Karpas-422 (cell line): Measurements from ENCODE around the gene SLC2A10. TPM values are rescaled to one million over a fixed set of nuclear protein-coding genes. Genes with fewer than 3 reads are reported as not detected.
A peak's percentile ranks its signal among the peaks of the same experiment; 100 is the strongest.

ENCODE experiments used
- DNase-seq: peaks from one replicate; pipeline ENCODE4 v3.0.0-alpha.2; 2015
- H2AFZ ChIP-seq: fragments of 200-600 bp; sonication (generic); 2 replicates; pipeline ENCODE4 v1.6.1; 2014; ENCODE audit warnings: antibody characterized with exemption, low read length, mixed read lengths
- H3K27ac ChIP-seq: fragments of 200-600 bp; sonication (generic); 2 replicates; pipeline ENCODE4 v1.5.1; 2014; ENCODE audit warnings: mild to moderate bottlenecking, low read length, moderate library complexity
- H3K27me3 ChIP-seq: fragments of 200-600 bp; sonication (generic); 2 replicates; pipeline ENCODE4 v1.6.1; 2014; ENCODE audit warnings: low read length, mixed read lengths
- H3K36me3 ChIP-seq: fragments of 200-600 bp; sonication (generic); 2 replicates; pipeline ENCODE4 v1.6.1; 2014; ENCODE audit warnings: low read length, mixed read lengths; ENCODE audit not compliant: insufficient read depth
- H3K4me1 ChIP-seq: fragments of 200-600 bp; sonication (generic); 2 replicates; pipeline ENCODE4 v1.6.1; 2014; ENCODE audit warnings: mild to moderate bottlenecking, low read length, mixed read lengths
- H3K4me2 ChIP-seq: fragments of 200-600 bp; sonication (generic); 2 replicates; pipeline ENCODE4 v1.6.1; 2014; ENCODE audit warnings: low read length, low read depth, mild to moderate bottlenecking; ENCODE audit not compliant: poor library complexity, severe bottlenecking
- H3K4me3 ChIP-seq: fragments of 200-600 bp; sonication (generic); 2 replicates; pipeline ENCODE4 v1.5.1; 2014; ENCODE audit warnings: mild to moderate bottlenecking, antibody characterized with exemption, low read length, mixed read lengths
- H3K79me2 ChIP-seq: fragments of 200-600 bp; sonication (generic); 2 replicates; pipeline ENCODE4 v1.6.1; 2014; ENCODE audit warnings: mild to moderate bottlenecking, low read length, mixed read lengths
- H3K9ac ChIP-seq: fragments of 200-600 bp; sonication (generic); 2 replicates; pipeline ENCODE4 v1.6.0; 2014; ENCODE audit warnings: low read length
- H3K9me2 ChIP-seq: fragments of 200-600 bp; sonication (generic), shearing (Covaris generic); replicated peaks from 2 replicates; pipeline ENCODE4 v1.6.0; 2014; ENCODE audit warnings: mild to moderate bottlenecking, low read length, moderate library complexity; ENCODE audit not compliant: insufficient read depth
- H3K9me3 ChIP-seq: fragments of 300-700, 200-600 bp; sonication (generic); 2 replicates; pipeline ENCODE4 v1.6.1; 2014; ENCODE audit warnings: low read length, mixed read lengths
- H4K20me1 ChIP-seq: fragments of 200-600 bp; sonication (generic); 2 replicates; pipeline ENCODE4 v1.6.1; 2014; ENCODE audit warnings: mild to moderate bottlenecking, antibody characterized with exemption, low read length, low read depth; ENCODE audit not compliant: insufficient read depth
- total RNA-seq: library from RNA; depleted of rRNA; stranded (reverse); fragments of >200 nt; shearing (Covaris generic); gene quantifications from 2 replicates; pipeline ENCODE4 v1.2.3, GENCODE V29; 2014; ENCODE audit warnings: low replicate concordance

The SLC2A10 gene
- total RNA-seq, 1 experiment from 2014 or later, result not detected

DNA sequence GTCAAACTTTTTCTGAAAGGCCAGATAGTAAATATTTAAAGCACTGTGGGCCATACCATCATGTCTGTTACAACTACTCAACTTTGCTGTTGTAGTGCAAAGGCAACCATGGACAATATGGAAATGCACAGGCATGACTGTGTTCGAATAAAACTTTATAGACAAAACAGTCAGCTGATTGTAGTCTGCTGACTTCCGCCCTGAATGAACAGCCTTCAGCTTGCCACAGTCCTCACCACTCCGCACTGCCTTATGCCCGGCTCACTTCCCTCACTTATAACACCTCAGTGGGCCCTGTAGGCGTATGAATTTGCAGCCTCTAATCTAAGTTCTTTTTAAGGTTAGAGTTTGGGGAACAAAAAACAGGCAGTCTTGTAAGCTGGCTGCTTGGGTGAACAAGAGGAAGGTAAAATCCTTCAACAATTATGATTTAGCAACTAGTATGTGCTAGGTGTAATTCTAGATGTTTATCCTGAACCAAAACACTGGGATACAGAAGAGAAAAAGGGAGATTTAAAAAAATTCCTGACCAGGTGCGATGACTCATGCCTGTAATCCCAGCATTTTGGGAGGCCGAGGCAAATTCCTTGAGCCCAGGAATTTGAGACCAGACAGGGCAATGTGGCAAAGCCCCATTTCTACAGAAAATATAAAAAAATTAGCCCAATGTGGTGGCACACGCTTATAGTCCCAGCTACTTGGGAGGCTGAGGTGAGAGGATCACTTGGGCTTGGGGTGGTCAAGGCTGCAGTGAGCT, 6.8 kb upstream of the SLC2A10 start:
- no peak overlapping the region for H3K4me2 ChIP-seq
- H3K27me3 ChIP-seq, result no peaks in the 10 kb centered on the region

DNA sequence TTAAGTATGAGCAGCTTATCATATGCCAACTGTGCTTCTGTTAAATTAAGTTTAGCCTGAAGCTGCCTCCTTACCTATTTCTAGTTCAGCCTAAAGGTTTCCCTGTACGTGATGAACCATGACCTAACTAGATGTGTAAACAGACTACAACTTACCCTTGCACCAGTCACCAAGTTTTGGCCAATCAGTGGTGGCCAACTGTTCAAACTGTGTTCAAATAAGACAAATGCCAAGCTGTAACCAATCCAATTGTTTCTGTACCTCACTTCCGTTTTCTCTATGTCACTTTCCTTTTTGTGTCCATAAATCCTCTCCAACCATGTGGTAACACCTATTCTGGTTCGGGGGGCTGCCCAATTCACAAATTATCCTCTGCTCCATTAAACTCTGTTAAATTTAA, 6.0 kb upstream of the SLC2A10 start:
- H3K4me1 ChIP-seq, result no peaks in the 10 kb centered on the region
- H3K4me2 ChIP-seq, result no peak overlapping the region
- no peaks in the 10 kb centered on the region for H3K27me3 ChIP-seq
- no peak overlapping the region for H3K9ac ChIP-seq
- no peaks in the 10 kb centered on the region for H4K20me1 ChIP-seq
- H2AFZ ChIP-seq, result no peak overlapping the region
- peaks cover 6% of the 10 kb centered on the region; the same call in 1 of the 2 replicates for H3K9me3 ChIP-seq
- H3K36me3 ChIP-seq, result no peaks in the 10 kb centered on the region
- no peak for DNase-seq
- H3K9me2 ChIP-seq, result no peaks in the 10 kb centered on the region
- no peak overlapping the region for H3K4me3 ChIP-seq
- H3K79me2 ChIP-seq, result no peaks in the 10 kb centered on the region
- H3K27ac ChIP-seq, result no peak overlapping the region

More for the DNA sequence above, 6.8 kb upstream of the SLC2A10 start:
- H3K27ac ChIP-seq, result no peak overlapping the region
- DNase-seq, result no peak
- no peaks in the 10 kb centered on the region for H3K9me2 ChIP-seq
- peaks cover 6% of the 10 kb centered on the region; the same call in 1 of the 2 replicates for H3K9me3 ChIP-seq
- H3K4me1 ChIP-seq, result peaks cover 3% of the 10 kb centered on the region
- H2AFZ ChIP-seq, result no peak overlapping the region
- H3K9ac ChIP-seq, result no peak overlapping the region
- H3K36me3 ChIP-seq, result no peaks in the 10 kb centered on the region
- no peaks in the 10 kb centered on the region for H3K79me2 ChIP-seq
- H4K20me1 ChIP-seq, result no peaks in the 10 kb centered on the region
- no peak overlapping the region for H3K4me3 ChIP-seq

DNA sequence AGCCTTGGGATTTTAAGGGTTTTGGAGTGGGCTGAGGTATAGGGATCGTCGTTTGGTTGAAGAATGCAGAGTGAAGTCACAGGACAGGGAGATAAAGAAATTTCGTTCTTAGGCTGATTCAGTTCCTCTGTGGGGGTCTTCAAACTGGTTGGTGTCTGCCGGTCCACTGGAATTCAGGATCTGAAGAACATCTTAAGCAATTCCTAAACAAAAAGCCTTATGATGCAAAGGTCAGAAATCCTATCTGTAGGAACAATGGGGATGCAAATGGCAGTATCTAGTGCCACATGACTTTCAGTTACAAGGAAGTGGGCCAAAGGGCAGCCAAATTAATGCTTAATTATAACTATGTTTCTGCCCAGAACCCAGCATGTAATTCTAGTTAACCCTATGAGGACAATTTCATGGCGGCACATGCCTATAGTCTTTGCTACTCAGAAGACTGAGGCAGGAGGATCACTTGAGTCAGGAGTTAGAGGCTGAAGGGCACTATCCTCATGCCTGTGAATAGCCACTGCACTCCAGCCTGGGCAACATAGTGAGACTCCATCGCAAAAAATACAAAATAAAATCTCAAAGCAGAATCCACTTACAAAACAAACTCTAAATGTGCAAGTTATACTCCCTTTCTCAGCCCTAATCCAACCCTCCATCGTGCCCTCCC, 4.6 kb upstream of the SLC2A10 start:
- Histone ChIP-seq H3K4me1 (no peaks in the 10 kb centered on the region), H3K36me3 (no peaks in the 10 kb centered on the region), H3K9ac (no peak overlapping the region), H3K4me2 (no peak overlapping the region), H3K27me3 (no peaks in the 10 kb centered on the region), H4K20me1 (no peaks in the 10 kb centered on the region), H3K9me2 (no peaks in the 10 kb centered on the region), H2AFZ (no peak overlapping the region), H3K79me2 (no peaks in the 10 kb centered on the region), H3K27ac (no peak overlapping the region), H3K9me3 (peaks cover 6% of the 10 kb centered on the region; the same call in 1 of the 2 replicates), H3K4me3 (no peak overlapping the region)
- no peak for DNase-seq

DNA sequence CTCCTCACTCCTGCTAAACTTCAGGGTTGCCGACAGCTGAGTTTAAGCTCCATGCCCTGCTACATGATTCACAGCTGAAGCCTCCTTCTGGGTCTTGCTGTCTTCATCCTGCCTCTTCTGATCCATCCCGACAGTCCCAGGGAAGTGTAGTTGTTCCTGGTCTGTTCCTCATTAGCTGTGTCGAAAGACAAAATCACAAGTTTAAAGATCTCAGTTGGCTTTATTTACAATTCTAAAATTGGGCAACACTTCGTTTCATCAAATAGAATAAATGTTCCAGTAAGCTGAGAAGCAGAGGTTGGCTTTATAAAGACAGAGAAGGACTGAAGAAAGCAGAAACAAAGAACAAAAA, 4.1 kb upstream of the SLC2A10 start:
- Histone ChIP-seq H3K36me3 (no peaks in the 10 kb centered on the region), H3K27me3 (no peaks in the 10 kb centered on the region), H3K4me1 (no peaks in the 10 kb centered on the region), H3K9me2 (no peaks in the 10 kb centered on the region), H3K79me2 (no peaks in the 10 kb centered on the region), H3K4me2 (no peak overlapping the region), H3K27ac (no peak overlapping the region), H2AFZ (no peak overlapping the region), H3K9me3 (peaks cover 6% of the 10 kb centered on the region; the same call in 1 of the 2 replicates), H4K20me1 (no peaks in the 10 kb centered on the region), H3K9ac (no peak overlapping the region), H3K4me3 (no peak overlapping the region)
- no peak for DNase-seq

DNA sequence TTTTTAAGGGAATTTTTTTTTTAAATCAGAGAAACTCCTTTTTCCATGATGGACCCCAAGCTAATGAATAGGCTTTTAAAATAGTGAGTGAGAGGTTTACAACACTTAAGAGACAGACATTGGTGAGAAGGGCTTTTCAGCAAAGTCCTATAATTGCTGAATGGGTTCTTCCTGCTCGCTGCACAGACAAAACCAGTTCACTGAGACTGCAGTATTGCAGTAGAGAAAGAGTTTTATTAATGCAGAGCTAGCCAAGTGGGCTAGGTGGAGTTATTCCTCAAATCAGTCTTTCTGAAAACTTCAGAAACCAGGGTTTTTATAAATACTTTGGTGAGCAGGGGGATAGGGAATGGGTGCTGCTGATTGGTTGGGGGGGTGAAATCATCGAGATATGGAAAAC, 3.2 kb upstream of the SLC2A10 start:
- Histone ChIP-seq H3K27me3 (no peaks in the 10 kb centered on the region), H3K4me3 (no peak overlapping the region), H3K27ac (no peak overlapping the region), H3K9ac (no peak overlapping the region), H3K4me2 (no peak overlapping the region), H3K9me2 (no peaks in the 10 kb centered on the region), H3K9me3 (peaks cover 6% of the 10 kb centered on the region; the same call in 1 of the 2 replicates), H4K20me1 (no peaks in the 10 kb centered on the region), H3K4me1 (no peaks in the 10 kb centered on the region), H2AFZ (no peak overlapping the region), H3K36me3 (no peaks in the 10 kb centered on the region), H3K79me2 (no peaks in the 10 kb centered on the region)
- DNase-seq, result no peak

DNA sequence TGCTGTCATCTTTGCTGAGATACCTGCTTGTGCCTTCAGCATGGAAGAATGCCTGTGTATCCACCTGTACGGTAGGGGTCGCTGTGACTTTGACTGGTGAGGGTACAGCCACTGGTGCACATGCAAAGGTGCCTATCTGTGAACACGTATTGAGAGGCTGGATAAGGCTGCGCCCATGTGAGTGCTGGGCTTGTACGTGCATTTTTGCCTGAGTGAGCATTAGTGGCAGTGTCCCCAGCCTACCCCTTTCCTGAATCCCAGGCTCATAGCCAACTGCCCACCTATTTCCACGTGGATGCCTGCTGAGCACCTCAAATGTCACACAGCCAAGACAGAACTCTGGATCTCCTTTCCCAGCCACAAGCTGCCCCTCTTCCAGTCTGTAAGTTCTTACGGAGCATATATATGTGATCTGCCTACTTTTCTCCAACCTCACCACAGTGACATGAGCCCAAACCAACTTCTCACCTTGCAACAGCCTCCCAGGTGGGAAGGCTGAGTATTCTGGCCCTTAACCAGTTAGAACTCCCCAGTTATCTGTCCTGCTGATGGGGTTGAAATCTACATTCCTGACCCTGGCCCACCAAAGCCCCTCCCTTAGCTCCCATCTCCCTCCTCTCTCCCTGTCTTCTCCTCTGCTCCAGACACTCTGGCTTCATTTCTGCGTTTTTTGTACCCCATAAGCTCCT, 1.1 kb upstream of the SLC2A10 start:
- Histone ChIP-seq H3K9me3 (peaks cover 6% of the 10 kb centered on the region; the same call in 1 of the 2 replicates), H3K4me2 (no peak overlapping the region), H3K4me1 (no peaks in the 10 kb centered on the region), H2AFZ (no peak overlapping the region), H4K20me1 (no peaks in the 10 kb centered on the region), H3K79me2 (no peaks in the 10 kb centered on the region), H3K36me3 (no peaks in the 10 kb centered on the region), H3K27me3 (0 out of 2 replicates have a peak, but pooled peaks cover 2% of the 10 kb centered on the region), H3K9me2 (no peaks in the 10 kb centered on the region), H3K9ac (no peak overlapping the region), H3K27ac (no peak overlapping the region), H3K4me3 (no peak overlapping the region)
- peak; percentile 64 for DNase-seq

DNA sequence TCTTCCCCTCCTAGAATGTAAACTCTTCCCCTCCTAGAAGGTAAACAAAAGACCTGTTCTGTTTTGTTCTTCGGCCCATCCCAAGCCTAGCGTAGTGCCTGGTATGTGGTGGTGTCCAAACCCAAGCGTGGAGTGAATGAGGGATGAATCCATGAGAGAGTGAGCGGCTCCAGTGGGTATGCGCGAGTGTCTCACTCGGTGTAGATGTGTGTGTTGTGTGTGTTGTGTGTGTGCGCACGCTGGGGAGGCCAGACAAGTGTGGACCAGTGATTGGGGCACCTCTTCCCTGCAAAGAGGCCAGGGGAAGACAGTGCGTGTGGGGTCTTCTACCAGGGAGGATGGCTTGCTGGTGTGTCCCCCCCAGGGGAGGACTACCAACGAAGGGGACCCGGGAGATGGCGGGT, 392 bp upstream of the SLC2A10 start:
- no peak overlapping the region for H3K4me2 ChIP-seq

More for the DNA sequence above, 392 bp upstream of the SLC2A10 start:
- Histone ChIP-seq H3K9ac (no peak overlapping the region), H3K4me1 (no peaks in the 10 kb centered on the region), H3K27ac (no peak overlapping the region), H3K79me2 (no peaks in the 10 kb centered on the region), H3K9me3 (peaks cover 6% of the 10 kb centered on the region; the same call in 1 of the 2 replicates), H2AFZ (no peak overlapping the region), H4K20me1 (no peaks in the 10 kb centered on the region), H3K27me3 (0 out of 2 replicates have a peak, but pooled peaks cover 2% of the 10 kb centered on the region), H3K4me3 (no peak overlapping the region), H3K9me2 (no peaks in the 10 kb centered on the region), H3K36me3 (no peaks in the 10 kb centered on the region)
- no peak for DNase-seq
